AG09309 (cell line): ENCODE results near the gene LIN52.

ENCODE experiments used
- DNase-seq: peaks from one replicate; pipeline ENCODE4 v3.0.0-alpha.2; 2010; ENCODE audit warnings: low read depth
- H3K4me3 ChIP-seq: 2 replicates; pipeline ENCODE4 v1.5.1; 2011; ENCODE audit warnings: mild to moderate bottlenecking, low read depth, low read length, moderate library complexity; ENCODE audit not compliant: control insufficient read depth
- TF ChIP-seq, protein P1 (sequence below): IDR thresholded peaks from 2 replicates; pipeline ENCODE4 v1.5.1; 2011; ENCODE audit warnings: mild to moderate bottlenecking, low read depth, low read length, inconsistent platforms; ENCODE audit not compliant: insufficient read depth, control insufficient read depth; ENCODE audit errors: missing control alignments

The LIN52 gene

GRCh38 chr14:74218462-74218861, 133.7 kb downstream of the LIN52 start:
- TF ChIP-seq, protein P1, sequence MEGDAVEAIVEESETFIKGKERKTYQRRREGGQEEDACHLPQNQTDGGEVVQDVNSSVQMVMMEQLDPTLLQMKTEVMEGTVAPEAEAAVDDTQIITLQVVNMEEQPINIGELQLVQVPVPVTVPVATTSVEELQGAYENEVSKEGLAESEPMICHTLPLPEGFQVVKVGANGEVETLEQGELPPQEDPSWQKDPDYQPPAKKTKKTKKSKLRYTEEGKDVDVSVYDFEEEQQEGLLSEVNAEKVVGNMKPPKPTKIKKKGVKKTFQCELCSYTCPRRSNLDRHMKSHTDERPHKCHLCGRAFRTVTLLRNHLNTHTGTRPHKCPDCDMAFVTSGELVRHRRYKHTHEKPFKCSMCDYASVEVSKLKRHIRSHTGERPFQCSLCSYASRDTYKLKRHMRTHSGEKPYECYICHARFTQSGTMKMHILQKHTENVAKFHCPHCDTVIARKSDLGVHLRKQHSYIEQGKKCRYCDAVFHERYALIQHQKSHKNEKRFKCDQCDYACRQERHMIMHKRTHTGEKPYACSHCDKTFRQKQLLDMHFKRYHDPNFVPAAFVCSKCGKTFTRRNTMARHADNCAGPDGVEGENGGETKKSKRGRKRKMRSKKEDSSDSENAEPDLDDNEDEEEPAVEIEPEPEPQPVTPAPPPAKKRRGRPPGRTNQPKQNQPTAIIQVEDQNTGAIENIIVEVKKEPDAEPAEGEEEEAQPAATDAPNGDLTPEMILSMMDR = no peak
- DNase-seq = no peak
- no peak overlapping the region for H3K4me3 ChIP-seq

DNA sequence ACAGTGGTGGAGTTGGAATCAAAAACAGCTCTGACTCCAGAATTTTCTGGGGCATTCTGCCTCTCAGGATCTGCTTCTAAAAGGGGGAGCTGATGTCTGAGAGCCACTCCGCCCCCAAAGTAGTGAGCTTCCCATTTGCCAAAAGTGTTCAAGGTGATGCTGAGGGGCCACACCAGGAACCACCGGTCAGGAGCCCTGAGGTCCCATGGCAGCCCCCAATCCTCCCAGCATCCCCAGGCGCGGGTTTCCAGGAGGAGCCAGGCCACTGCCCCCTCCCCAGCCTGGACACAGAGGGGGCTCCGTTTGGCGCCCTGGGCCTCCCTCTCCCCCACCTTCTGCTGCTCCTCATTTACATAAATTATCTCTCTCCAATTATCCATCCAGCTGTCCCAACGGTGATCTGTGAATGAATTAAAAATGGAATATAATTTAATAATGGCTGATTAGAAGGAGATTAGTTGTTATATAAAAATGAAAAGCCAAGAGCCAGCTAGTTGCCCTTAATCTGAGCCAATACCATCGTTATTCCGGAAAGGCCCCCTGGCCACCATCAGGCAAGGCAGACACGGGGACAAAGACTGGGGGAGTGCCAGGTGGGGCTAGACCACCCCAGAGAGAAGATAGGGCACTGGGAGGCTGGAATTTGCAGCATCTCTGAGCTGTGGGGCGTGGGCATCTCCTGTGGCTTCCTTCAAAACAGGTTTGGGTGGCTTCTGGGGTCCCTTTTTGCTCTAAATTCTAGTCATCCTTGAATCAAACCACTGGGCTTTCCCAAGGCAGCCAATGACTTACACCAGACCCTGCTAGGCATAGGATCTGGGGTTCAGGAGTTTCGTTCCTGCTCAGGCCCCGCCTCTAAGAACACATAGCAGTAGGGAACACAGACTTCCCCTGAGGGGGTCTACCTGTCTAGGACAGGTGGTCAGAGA, 134.8 kb downstream of the LIN52 start:
- no peak overlapping the region for H3K4me3 ChIP-seq
- DNase-seq = no peak
- TF ChIP-seq, protein P1 = no peak

DNA sequence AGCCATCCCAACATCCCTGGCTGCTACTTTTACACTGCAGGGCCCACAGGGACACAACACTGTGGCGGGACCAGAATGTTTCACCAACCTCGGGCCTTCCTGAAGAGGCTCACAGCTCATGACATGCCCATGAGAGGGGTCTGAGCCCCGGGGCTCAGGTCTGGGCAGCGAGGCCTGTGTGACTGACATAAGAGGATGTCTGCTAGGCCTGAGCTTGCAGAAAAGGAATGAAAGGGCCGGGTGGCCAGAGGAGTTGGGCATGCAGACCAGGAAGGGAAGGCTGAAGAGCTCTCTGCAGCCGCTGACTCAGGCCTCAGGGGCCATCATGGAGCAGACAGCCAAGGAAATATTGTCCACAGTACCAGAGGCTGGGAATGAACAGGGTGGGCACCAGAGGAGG, 136.2 kb downstream of the LIN52 start:
- TF ChIP-seq, protein P1 = no peak
- H3K4me3 ChIP-seq = no peak overlapping the region
- DNase-seq = no peak

GRCh38 chr14:74221741-74222140, 137.0 kb downstream of the LIN52 start:
- no peak for DNase-seq
- TF ChIP-seq, protein P1 = no peak
- H3K4me3 ChIP-seq = no peak overlapping the region

DNA sequence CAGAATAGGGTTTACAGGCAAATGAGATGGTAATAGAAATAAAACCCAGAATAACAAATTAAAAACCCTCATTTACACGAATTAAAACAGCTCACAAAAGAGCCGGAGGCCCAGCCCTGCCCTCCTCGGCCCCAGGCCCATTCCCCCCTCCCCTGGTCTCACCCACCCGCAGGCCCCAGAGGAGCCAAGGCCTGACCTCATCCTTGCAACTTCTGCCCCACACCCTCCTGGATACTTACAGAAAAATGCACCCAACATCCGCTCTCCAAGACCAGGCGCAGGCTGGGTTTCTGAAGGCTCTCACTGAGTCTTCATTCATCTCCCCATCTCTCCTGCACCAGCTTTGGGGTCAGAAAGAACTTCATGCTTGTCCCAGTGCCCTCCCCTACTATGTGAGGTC, 138.3 kb downstream of the LIN52 start:
- DNase-seq = no peak
- H3K4me3 ChIP-seq = no peak overlapping the region
- TF ChIP-seq, protein P1 = no peak

GRCh38 chr14:74231784-74232183, 147.0 kb downstream of the LIN52 start:
- TF ChIP-seq, protein P1 = no peak
- no peak for DNase-seq
- no peak overlapping the region for H3K4me3 ChIP-seq
